ENCODE results near the gene OR5AK2.

- TF ChIP-seq KDM6A (CRISPR knock-in tag; IDR thresholded peaks at IDR 0.05; ENCODE audit: low read depth) (no peak), RAD21 (CRISPR knock-in tag; IDR thresholded peaks at IDR 0.05) (no peak), U2AF1 (optimal IDR thresholded peaks at IDR 0.05; ENCODE audit: low read depth, low read length) (no peak), KLF16 (CRISPR knock-in tag; IDR thresholded peaks at IDR 0.05) (no peak), USF2 (IDR thresholded peaks at IDR 0.05; ENCODE audit: low read depth, low read length) (no peak), USF2 (CRISPR knock-in tag; IDR thresholded peaks at IDR 0.05; ENCODE audit: borderline replicate concordance) (no peak), CTCF (CRISPR knock-in tag; IDR thresholded peaks at IDR 0.05) (no peak), HMGXB4 (CRISPR knock-in tag; IDR thresholded peaks at IDR 0.05; ENCODE audit: borderline replicate concordance in 1 of 2, low read depth in 1 of 2) (no peak), NFIC (IDR thresholded peaks at IDR 0.05; ENCODE audit: low read length) (no peak)
- TF ChIP-seq, protein P1, sequence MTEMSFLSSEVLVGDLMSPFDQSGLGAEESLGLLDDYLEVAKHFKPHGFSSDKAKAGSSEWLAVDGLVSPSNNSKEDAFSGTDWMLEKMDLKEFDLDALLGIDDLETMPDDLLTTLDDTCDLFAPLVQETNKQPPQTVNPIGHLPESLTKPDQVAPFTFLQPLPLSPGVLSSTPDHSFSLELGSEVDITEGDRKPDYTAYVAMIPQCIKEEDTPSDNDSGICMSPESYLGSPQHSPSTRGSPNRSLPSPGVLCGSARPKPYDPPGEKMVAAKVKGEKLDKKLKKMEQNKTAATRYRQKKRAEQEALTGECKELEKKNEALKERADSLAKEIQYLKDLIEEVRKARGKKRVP (CRISPR knock-in tag; IDR thresholded peaks at IDR 0.05), result no peak
Observed at GRCh38 chr11:56968524-56968923, 20.2 kb upstream of the OR5AK2 start.

Measured in HepG2 (cell line).